HEK293T (cell line): Measurements from ENCODE around the gene EFCAB11.

ENCODE experiments used
- ARNT ChIP-seq: fragments of 450-650 bp; IDR thresholded peaks from 2 replicates; pipeline ENCODE4 v1.6.1; 2017; ENCODE audit warnings: mild to moderate bottlenecking
- CTBP1 ChIP-seq: fragments of 450-650 bp; IDR thresholded peaks from 2 replicates; pipeline ENCODE4 v1.6.1; 2016; ENCODE audit warnings: borderline replicate concordance
- FOXA1 ChIP-seq: fragments of 450-650 bp; IDR thresholded peaks from 2 replicates; pipeline ENCODE4 v1.6.1; 2016; ENCODE audit warnings: mild to moderate bottlenecking
- FOXK2 ChIP-seq: fragments of 450-650 bp; IDR thresholded peaks from 2 replicates; pipeline ENCODE4 v1.6.1; 2016; ENCODE audit warnings: mild to moderate bottlenecking
- FOXM1 ChIP-seq: fragments of 450-650 bp; IDR thresholded peaks from 2 replicates; pipeline ENCODE4 v1.6.1; 2017; ENCODE audit warnings: mild to moderate bottlenecking, borderline replicate concordance
- HDGF ChIP-seq: fragments of 450-650 bp; IDR thresholded peaks from 2 replicates; pipeline ENCODE4 v1.6.1; 2017; ENCODE audit warnings: antibody characterized with exemption, borderline replicate concordance
- L3MBTL2 ChIP-seq: fragments of 450-650 bp; conservative IDR thresholded peaks from 2 replicates; pipeline ENCODE4 v1.6.1; 2016; ENCODE audit warnings: mild to moderate bottlenecking
- SP1 ChIP-seq: fragments of 450-650 bp; IDR thresholded peaks from 2 replicates; pipeline ENCODE4 v1.6.1; 2017
- SUZ12 ChIP-seq: fragments of 450-650 bp; IDR thresholded peaks from 2 replicates; pipeline ENCODE4 v1.6.1; 2016; ENCODE audit warnings: mild to moderate bottlenecking
- TF ChIP-seq, protein P1 (sequence below): fragments of 450-650 bp; IDR thresholded peaks from 2 replicates; pipeline ENCODE4 v1.6.1; 2016

DNA sequence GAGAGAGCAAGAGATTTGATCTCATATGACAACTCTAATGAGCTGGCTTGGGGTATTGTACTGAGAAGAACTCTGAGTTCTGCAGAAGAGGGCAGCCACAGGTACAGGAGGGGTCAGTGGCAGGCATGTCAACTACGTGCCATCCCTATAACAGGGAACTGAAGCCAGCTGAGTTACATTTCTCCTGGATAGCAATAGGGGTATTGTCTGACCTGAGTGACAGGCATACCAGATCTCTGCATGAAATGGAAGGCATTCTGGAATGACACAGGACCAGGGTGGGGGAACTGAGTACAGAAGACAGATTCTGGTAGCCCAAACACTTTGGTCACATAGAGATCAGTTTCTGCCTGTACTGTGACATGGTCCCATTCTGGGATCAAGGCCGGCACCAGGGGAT, 35.8 kb downstream of the EFCAB11 start:
- TF ChIP-seq FOXA1: no peak
- TF ChIP-seq HDGF: no peak
- no peak for TF ChIP-seq SUZ12
- TF ChIP-seq, protein P1, sequence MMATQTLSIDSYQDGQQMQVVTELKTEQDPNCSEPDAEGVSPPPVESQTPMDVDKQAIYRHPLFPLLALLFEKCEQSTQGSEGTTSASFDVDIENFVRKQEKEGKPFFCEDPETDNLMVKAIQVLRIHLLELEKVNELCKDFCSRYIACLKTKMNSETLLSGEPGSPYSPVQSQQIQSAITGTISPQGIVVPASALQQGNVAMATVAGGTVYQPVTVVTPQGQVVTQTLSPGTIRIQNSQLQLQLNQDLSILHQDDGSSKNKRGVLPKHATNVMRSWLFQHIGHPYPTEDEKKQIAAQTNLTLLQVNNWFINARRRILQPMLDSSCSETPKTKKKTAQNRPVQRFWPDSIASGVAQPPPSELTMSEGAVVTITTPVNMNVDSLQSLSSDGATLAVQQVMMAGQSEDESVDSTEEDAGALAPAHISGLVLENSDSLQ: no peak
- no peak for TF ChIP-seq FOXK2
- TF ChIP-seq CTBP1: no peak
- no peak for TF ChIP-seq SP1
- TF ChIP-seq L3MBTL2: no peak
- TF ChIP-seq ARNT: no peak
- no peak for TF ChIP-seq FOXM1
